Measurements from ENCODE around the gene SMIM14. TPM values are rescaled to one million over a fixed set of nuclear protein-coding genes. Genes with fewer than 3 reads are reported as not detected.

SMIM14 gene
- total and polyA plus RNA-seq, 2 of the 8 experiments (the other 6 are each of a cell fraction or from before 2014, with no cell fraction given), result 29.1 to 31.0 TPM

DNA sequence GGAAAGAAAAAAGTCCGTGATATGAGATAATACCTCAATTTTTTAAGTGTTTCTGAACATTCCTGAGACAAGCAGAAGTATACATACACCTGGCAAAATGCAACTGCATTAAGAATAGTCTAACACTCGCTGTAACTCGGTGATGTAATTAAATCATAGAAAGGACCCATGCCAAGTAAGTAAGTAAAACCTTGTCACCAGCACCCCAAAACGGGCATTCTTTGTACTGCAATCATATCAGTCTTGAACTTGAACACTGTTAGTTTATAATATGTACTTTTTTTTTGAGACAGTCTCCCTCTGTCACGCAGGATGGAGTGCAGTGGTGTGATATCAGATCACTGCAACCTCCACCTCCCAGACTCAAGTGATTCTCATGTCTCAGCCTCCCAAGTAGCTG, 47.4 kb downstream of the SMIM14 start:
- H3K14ac ChIP-seq (ENCODE audit: insufficient read length), result no peak overlapping the region
- H3K4me2 ChIP-seq (ENCODE audit: insufficient read depth in 1 of 2, low read depth in 2 of 2, low read length in 2 of 2), result no peak overlapping the region
- H3K9me3 ChIP-seq (ENCODE audit: insufficient read depth in 2 of 2, low read depth in 1 of 2, low read length in 1 of 2), result no peaks in the 10 kb centered on the region
- H3K27ac ChIP-seq (ENCODE audit: low read depth, low read length), result no peak overlapping the region
- no peak overlapping the region for H3K18ac ChIP-seq (ENCODE audit: extremely low read depth, low read length)
- H3K9ac ChIP-seq (replicated peaks in 1 of 4; ENCODE audit: extremely low read depth in 1 of 4, low read depth in 3 of 4, low read length in 3 of 4), result no peak overlapping the region
- no peaks in the 10 kb centered on the region for H3K27me3 ChIP-seq (replicated peaks in 1 of 4; ENCODE audit: control insufficient read depth in 3 of 4, extremely low read depth in 1 of 4, insufficient read depth in 3 of 4, low read length in 3 of 4)
- no peak overlapping the region for H2BK12ac ChIP-seq (ENCODE audit: low read depth, low read length)
- ChIA-PET POLR2A (ENCODE audit: partially characterized antibody) (no interaction called here), CTCF (ENCODE audit: partially characterized antibody) (interaction anchor here (1.2 kb wide), 1 partner anchor 9 kb away, joined by 6 read pairs; no protein-coding TSS in a partner anchor)
- FAIRE-seq (no peak), DNase-seq (ENCODE audit: low read depth in 1 of 2, low spot score in 2 of 2) (no peak)
- H3K4me3 ChIP-seq (ENCODE audit: extremely low read depth in 1 of 4, insufficient read depth in 2 of 4, low read depth in 3 of 4, low read length in 4 of 4), result no peak overlapping the region
- no peak overlapping the region for H3K4ac ChIP-seq (replicated peaks; ENCODE audit: insufficient read length, low read depth, low read length)
- H4K20me1 ChIP-seq (replicated peaks in 1 of 2; ENCODE audit: control insufficient read depth in 1 of 2, insufficient read depth in 2 of 2, low read length in 2 of 2), result peaks cover 0 to under 1% of the 10 kb centered on the region in 2 experiments
- H3K23me2 ChIP-seq (ENCODE audit: low read depth, low read length), result no peaks in the 10 kb centered on the region
- H3K36me3 ChIP-seq (ENCODE audit: control insufficient read depth in 2 of 4, insufficient read depth in 4 of 4, low read length in 3 of 4), result no peaks in the 10 kb centered on the region
- 81% methylated on average over 5 of the region's 5 CpGs; no CpG with 5 or more reads in 1 of the 2 experiments for WGBS, 2 experiments (ENCODE audit: extremely low coverage in 1 of 2, insufficient coverage in 1 of 2, insufficient read length in 1 of 2, insufficient replicate concordance in 2 of 2, low coverage in 1 of 2, low lambda C conversion rate in 2 of 2, missing lambda C conversion rate in 1 of 2)
- no peak overlapping the region for H4K91ac ChIP-seq (replicated peaks; ENCODE audit: insufficient read length, low read length)
- no peaks in the 10 kb centered on the region; the same call in 1 of the 2 replicates for H3K79me1 ChIP-seq (ENCODE audit: low read depth, low read length)
- no peak overlapping the region for H2BK15ac ChIP-seq (ENCODE audit: low read length)
- H2AK5ac ChIP-seq (ENCODE audit: low read depth, low read length), result no peak overlapping the region
- no peak overlapping the region for H3K23ac ChIP-seq (ENCODE audit: insufficient read length)
- no peak overlapping the region for H4K8ac ChIP-seq (ENCODE audit: extremely low read depth, insufficient read depth, low read length)
- TF ChIP-seq POLR2AphosphoS5 (IDR thresholded peaks at IDR 0.05; ENCODE audit: low read depth, low read length) (no peak), RAD21 (IDR thresholded peaks at IDR 0.05 in 1 of 2, conservative IDR thresholded peaks at IDR 0.05 in 1 of 2; ENCODE audit: low read depth in 2 of 2, low read length in 2 of 2) (peak; percentile 4 to 13; a peak in 1 of 4 replicates), CREB1 (IDR thresholded peaks at IDR 0.05) (no peak)
- no peak overlapping the region for H3K56ac ChIP-seq (replicated peaks; ENCODE audit: insufficient read length, low read depth, low read length)
- H2BK5ac ChIP-seq (ENCODE audit: low read depth, low read length), result no peak overlapping the region
- H3K4me1 ChIP-seq (replicated peaks in 1 of 4; ENCODE audit: control insufficient read depth in 3 of 4, insufficient read depth in 4 of 4, low read length in 3 of 4), result no peaks in the 10 kb centered on the region
- H4K5ac ChIP-seq (ENCODE audit: insufficient read length, low read depth, low read length), result no peak overlapping the region
- no peak overlapping the region for H2BK120ac ChIP-seq (replicated peaks; ENCODE audit: low read depth, low read length)
- no peaks in the 10 kb centered on the region; a peak in 1 of 4 replicates for H3K79me2 ChIP-seq (ENCODE audit: control insufficient read depth in 1 of 2, insufficient read depth in 2 of 2, low read length in 2 of 2)
- no peak overlapping the region for H2BK20ac ChIP-seq (ENCODE audit: low read length)
- H2AFZ ChIP-seq (ENCODE audit: low read length), result no peak overlapping the region
